WI38 (cell line): Measurements from ENCODE around the gene RBX1.
"Not testable (repeated sequence)": the region's sequence is repeated elsewhere in the genome, so short reads cannot be mapped to it uniquely, and the experiment has no call there.

Source experiments
- H3K4me3 ChIP-seq: 2 replicates; pipeline ENCODE4 v1.5.1; 2011; ENCODE audit warnings: low read depth, mild to moderate bottlenecking, control low read depth, low read length
- TF ChIP-seq, protein P1 (sequence below): IDR thresholded peaks from 2 replicates; pipeline ENCODE4 v1.5.1; 2012; ENCODE audit warnings: low read depth, mild to moderate bottlenecking, control low read depth, low read length

Gene RBX1

DNA sequence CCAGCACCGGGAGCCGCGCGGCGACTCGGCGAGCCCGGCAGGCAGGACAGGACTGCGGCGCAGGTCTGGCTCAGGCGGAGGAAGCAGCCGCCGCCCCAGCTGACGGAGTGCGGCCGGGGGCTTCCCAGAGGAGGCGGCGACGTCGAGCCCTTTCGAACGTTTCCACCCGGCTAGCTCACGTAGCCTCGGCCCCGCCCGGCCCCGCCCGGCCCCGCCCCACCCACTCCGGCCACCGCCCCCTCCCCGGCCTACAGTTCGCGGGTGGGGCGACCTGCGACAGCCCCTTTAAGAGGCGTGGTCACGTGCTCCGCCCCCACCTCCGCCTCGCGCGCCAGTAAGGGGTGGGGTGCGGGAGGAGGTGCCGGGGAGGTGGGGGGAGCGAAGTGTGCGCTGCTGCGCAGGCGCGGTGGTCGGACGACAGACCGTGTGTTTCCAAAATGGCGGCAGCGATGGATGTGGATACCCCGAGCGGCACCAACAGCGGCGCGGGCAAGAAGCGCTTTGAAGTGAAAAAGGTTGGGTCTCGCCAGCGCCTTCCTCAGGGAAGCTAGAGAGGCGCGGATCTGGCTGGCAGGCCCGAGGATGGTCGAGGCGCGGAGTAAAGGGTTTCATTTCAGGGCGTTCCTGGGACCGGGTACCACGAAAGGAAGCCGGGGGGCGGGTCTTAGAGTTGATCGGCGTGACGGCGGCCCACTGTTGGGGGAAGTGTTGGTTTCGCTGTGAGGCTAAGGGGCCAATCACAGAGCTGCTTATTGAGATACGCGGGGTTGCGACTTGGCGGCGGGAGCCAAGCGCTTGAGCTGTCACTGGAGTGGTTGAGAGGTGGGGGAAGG, at the start of gene RBX1:
TSS of gene RBX1 (plus strand) at position 417 of the 833 bp plus-strand sequence. CDS start at position 438, 21 bp downstream.
- H3K4me3 ChIP-seq, result peak within 1 kb of the TSS; percentile 90
- TF ChIP-seq, protein P1, sequence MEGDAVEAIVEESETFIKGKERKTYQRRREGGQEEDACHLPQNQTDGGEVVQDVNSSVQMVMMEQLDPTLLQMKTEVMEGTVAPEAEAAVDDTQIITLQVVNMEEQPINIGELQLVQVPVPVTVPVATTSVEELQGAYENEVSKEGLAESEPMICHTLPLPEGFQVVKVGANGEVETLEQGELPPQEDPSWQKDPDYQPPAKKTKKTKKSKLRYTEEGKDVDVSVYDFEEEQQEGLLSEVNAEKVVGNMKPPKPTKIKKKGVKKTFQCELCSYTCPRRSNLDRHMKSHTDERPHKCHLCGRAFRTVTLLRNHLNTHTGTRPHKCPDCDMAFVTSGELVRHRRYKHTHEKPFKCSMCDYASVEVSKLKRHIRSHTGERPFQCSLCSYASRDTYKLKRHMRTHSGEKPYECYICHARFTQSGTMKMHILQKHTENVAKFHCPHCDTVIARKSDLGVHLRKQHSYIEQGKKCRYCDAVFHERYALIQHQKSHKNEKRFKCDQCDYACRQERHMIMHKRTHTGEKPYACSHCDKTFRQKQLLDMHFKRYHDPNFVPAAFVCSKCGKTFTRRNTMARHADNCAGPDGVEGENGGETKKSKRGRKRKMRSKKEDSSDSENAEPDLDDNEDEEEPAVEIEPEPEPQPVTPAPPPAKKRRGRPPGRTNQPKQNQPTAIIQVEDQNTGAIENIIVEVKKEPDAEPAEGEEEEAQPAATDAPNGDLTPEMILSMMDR, result no peak

DNA sequence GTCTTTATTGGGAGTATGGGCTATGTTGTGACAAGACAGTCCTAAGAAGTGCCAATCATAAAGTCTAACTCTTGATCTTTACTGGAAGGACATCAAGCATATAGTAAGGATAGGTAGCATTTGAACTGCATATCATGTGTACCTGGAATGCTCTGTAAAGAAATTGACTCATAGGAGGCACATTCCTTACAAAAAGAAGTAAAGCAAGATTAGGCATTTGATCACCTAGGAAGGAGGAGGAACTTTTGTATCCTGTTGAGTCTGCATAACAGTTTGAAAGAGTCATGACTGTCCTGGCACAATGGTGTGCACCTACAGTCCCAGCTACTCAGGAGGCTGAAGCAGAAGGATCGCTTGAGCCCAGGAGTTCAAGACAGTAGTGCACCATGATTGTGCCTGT, 47.1 kb upstream of the RBX1 start:
- H3K4me3 ChIP-seq, result no peak overlapping the region
- TF ChIP-seq, protein P1, result no peak

DNA sequence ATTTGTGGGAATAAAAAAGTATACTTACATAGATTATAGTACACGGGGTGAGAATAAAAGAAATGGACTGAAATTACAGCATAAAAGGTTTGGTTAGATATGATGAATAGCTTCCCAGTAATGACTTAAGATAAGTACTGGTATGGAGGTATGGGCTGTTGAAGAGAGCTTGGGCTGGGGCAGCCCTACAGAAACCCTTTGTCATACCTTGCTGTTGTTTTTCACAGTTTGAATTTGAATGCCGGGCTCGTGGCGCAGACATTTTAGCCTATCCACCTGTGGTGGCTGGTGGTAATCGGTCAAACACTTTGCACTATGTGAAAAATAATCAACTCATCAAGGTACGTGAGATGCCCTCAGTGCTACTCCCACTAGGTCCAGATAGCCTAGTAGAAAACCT, 42.3 kb upstream of the RBX1 start:
- H3K4me3 ChIP-seq, result no peak overlapping the region
- TF ChIP-seq, protein P1, result no peak

DNA sequence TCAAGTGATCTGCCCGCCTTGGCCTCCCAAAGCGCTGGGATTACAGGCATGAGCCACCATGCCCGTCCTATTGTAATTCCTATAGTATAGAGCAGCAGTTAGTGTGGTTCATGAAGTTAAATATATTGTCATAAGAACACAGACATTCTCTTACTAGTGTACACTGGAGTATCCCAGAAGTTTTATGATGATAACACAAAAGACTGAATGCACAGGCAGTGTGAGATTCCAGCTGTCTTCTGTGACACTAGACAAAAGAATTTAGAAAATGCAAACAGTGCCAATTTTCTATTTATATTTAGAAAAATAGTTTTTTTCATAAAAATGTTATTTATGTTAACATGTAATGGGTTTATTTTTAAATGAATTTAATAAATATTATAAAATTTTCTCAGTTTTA, 39.4 kb upstream of the RBX1 start:
- H3K4me3 ChIP-seq, result no peak overlapping the region
- TF ChIP-seq, protein P1, result no peak

DNA sequence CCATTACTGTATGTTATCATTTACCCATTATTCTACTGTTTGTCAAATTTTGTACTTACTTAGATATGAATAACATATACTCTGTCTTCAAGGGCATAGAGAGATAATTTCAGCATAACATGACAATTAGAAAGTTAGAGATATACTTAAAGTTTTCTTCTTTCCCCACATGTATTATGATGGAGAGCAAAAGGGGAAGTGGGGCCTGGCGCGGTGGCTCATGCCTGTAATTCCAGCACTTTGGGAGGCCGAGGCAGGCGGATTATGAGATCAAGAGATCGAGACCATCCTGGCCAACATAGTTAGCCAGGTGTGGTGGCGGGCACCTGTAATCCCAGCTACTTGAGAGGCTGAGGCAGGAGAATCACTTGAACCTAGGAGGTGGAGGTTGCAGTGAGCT, 38.2 kb upstream of the RBX1 start:
- not testable (repeated sequence) for H3K4me3 ChIP-seq

- TF ChIP-seq, protein P1, result no peak
Measured at GRCh38 chr22:40919446-40919845, 31.7 kb upstream of the RBX1 start.

GRCh38 chr22:40920526-40920925, 30.7 kb upstream of the RBX1 start:
- no peak overlapping the region for H3K4me3 ChIP-seq
- TF ChIP-seq, protein P1, result no peak

More at GRCh38 chr22:40919446-40919845, 31.7 kb upstream of the RBX1 start:
- no peak overlapping the region for H3K4me3 ChIP-seq
